HG03521 (cell line): Measurements from ENCODE around the gene TTLL11.

Source experiments
- ATAC-seq: cut with Tn5 transposase; IDR thresholded peaks from one replicate; pipeline ENCODE4 v1.9.1; 2021; ENCODE audit warnings: mild to moderate bottlenecking, moderate library complexity; ENCODE audit not compliant: unreplicated experiment

TTLL11 gene

DNA sequence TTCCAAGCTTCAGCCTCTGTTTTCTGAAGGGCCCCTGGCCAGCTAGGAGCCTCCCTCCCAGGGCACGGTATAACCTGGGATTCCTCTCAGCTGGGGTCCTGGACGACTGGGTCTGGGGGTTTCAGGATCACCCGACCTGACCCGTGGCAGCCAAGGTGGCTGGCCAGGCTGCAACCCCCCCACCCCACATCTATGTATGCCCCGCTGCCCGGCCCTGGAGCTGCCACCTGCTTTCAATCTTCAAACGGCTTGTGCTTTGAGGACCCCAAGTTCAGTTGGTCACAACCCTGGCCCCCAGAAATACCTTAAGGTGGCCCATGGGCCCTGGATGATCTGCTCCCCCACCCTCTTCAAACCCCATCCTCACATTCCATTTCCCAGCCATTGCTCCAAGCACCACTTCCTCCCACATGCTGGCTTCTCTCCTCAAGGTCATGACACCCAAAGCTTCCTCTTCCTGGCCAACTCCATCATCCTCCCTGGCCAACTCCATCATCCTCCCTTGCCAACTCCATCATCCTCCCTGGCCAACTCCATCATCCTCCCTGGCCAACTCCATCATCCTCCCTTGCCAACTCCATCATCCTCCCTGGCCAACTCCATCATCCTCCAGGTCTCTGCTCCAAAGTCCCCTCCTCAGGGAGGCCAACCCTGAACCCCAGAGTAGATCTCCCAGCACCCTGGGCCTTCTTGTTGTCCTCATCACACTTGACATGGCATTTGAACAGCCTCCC lies 17.2 kb upstream of the TTLL11 start:
- no peak for ATAC-seq

DNA sequence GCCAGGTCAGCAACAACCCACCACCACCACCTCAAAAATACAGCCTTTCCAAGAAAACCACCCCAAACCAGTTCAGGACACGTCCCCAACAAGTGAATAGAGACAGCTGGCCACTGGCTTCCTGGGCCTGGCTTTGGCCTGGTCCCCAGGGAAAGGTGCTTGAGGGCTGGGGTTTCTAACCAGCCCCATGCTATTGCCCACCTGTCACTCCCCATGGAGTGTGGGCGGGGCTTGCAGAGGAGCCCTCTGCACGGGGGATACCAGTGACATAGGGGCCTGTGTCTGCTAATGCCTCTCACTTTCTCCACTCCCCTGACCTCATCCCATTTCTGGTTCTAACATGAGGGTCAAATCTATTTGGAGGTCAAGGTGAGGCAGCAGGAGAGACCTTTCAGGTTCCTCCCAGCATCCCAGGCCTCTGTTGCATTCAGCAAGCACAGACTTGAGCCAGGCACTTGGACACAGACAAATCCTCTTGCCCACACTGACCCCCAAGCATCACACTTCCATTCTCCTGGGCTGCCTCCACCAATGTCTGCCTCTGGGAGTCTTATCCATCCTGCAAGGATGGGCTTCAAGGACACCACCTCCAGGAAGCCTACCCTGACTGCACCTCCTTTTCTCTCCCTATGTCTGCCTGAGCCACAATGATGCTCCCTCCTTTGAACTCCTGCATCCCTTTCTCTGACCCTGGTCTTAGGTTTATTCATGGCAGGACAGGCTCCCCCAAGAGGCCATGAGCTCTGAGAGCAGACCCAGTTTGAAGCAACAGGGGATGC lies 16.1 kb upstream of the TTLL11 start:
- ATAC-seq, result no peak

DNA sequence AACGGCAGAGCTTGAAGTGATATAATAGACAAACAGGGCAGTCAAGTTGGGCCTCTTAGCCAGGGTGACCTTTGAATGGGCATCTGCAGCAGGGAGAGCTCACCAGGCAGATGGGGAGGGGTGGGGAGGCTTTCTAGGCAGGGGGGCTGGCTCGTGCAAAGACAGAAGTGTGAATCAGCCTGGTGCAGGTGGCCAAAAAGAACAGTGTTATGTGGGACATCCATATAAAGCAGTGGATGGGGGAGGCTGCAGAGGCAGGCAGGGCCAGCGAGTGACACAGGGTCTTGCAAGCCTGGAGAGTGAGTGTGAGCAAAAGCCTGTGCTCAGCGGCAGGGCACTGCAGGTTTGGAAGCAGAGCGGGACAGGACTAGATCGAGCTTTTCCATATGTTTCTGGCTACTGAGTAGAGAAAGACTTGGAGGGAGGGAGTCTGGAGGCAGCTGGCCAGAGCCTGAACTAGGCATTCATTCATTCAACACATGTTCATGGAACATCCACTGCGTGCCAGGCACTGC lies 14.2 kb upstream of the TTLL11 start:
- no peak for ATAC-seq

DNA sequence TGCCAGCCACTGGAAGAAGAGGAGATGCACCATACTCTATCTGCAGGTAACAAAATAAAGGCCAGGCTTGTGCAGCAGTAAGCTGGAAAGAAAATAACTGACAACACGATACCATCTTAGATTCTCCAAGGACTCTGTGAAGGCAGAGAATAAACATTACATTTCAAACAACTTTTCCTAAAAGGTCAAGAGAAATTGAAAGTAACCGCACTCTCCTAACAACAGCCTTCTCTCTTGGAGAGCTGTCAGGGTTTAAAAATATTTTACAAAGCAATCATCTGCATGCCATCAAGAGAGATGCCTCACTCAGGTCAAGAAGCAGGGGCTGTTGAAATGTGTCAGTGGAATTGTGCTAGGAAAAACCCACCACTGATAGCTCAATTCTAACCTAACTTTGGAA lies 13.5 kb upstream of the TTLL11 start:
- no peak for ATAC-seq

DNA sequence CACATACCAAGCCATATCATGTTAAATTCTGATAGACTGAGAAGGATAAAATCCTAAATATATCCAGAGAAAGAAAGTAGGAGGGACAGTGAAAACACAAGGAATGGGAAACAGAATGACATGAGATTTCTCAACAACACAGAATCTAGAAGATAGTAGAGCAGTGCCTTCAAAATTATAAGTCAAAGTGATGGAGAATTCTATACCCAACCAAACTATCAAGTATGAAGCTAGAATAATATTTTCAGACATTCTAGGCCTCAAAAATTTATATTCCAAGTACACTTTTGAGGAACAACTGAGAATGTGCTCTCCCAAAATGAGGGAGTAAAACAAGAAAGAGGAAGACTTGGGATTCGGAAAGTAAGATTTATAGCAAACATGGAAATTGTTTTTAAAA lies 10.9 kb upstream of the TTLL11 start:
- no peak for ATAC-seq

DNA sequence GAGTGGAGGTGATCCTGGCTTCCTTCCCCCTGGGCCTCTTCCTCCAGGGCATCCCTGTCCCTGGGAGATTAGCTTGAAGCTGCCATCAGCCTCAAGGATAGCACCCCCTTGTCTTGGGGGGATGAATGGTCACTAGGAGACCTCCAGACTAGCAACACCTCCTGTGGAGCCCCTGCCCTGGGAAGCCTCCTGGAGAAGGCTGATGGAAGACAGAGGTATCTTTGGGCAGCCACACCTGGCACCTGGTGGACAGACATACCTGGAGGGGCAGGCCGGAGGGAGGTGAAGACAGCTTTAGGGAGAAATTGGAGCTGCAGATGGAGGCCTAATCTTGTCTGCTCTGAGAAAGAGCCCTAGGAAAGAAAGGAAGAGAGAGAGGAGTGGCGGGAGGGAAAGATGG lies 9.0 kb upstream of the TTLL11 start:
- ATAC-seq, result no peak

DNA sequence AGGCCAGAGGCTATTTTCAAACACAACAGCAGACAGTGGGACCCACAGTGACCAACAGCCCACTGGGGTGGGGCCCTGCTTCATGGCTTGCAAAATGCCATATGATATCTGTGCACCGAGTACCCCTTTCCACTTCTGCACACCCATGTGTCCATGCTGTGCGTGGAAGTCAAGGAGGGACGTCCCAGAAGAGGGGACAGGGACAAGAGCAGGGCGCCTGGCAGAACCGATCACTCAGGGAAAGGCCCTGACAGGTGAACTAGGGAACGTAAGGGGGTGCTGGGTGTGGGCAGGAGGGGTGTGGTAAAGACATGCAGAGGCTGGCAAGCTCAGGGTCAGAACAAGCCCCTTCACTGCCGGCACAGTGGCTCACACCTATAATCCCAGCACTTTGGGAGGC lies 7.6 kb upstream of the TTLL11 start:
- ATAC-seq, result no peak

DNA sequence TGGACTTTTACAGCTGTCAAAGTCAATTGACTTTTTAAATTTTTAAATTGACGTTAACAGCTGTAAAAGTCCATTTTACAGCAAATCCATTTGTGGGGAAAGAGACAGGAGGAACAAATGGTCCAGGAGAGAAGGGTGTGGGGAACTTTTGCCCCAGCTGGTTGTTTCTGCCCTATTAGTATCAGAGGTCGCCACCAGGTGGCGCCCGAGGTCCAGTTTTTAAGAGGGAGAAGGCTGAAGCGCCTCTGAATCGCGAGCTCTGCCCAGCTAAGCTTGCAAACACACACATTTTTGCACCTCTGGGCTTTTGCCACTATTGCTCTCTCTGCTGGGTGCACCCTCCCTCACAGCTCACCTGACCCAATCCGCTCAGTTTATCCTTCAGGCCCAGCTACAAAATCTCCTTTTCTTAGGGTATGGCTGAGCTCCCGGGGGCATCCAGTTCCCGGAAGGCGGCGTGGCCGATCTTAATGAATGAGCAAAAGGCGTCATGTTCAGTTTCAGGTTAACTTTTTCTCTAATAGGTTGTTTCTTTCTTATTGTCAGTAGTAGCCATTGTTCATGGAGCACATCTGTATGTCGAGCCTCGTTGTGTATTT lies 6.3 kb upstream of the TTLL11 start:
- peak; percentile 67 for ATAC-seq

DNA sequence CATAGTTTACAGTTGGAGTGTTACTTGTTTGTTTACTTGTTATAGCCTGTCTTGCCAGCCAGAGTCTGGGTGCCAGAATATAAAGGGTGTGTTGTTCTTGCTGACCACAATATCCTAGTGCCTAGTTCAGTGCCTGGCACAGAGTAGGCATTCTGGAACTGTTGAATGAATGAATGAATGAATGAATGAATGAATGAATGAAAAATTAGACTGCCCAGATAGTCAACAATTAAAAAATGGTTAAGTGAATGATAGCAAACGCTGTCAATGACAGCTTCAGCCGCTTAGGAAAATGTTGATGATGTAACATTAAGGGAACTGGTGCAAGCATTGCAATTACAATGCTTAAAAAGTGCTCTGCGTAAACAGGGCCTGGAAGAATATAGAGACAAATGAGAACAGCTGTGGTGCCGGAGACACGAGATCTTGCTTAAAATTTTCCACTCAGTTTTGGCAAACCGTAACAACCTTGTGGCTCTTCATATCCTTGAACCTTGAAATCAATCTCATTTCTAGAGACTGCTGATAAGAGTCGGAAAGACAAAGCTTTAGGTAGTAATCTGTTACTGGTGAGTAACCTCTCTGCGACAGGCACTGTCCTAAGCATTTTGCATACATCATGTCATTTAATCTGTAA lies 4.7 kb upstream of the TTLL11 start:
- ATAC-seq, result no peak

DNA sequence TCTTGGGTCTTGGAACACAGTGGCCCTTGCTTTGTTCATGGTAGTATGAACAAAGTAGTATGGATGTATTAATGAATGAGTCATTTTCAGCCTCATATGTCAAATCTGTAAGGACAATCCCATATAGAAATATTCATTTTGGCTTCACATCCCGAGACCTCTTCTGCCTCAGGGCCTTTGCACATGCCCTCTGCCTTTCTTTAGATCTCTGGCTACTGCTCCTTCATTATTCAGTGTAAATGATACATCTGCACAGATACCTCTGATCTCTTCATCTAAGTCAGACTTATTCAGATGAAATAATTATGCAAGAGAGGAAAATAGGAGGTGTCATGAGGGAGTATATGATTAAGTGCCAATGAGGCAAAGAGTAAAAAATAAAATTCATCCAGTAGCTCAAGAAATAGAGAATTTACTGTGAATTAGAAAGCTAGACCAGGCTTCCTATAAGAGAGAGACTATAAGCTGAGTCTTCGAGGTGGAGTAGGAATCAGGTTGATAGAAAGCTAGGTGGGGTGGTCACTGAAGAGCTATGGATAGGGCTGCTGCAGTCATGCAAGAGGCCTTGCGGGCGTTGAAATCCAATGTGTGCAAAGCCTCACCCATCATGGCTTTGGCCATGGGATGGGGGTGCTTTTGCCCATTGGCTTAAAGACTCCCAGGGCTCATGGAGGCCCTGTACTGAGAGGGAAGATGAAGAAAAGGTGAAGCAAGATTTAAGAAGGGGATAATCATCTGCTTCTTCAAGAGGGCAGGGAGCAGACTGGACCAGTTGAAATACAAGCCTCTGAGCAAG lies 3.7 kb upstream of the TTLL11 start:
- ATAC-seq, result no peak

DNA sequence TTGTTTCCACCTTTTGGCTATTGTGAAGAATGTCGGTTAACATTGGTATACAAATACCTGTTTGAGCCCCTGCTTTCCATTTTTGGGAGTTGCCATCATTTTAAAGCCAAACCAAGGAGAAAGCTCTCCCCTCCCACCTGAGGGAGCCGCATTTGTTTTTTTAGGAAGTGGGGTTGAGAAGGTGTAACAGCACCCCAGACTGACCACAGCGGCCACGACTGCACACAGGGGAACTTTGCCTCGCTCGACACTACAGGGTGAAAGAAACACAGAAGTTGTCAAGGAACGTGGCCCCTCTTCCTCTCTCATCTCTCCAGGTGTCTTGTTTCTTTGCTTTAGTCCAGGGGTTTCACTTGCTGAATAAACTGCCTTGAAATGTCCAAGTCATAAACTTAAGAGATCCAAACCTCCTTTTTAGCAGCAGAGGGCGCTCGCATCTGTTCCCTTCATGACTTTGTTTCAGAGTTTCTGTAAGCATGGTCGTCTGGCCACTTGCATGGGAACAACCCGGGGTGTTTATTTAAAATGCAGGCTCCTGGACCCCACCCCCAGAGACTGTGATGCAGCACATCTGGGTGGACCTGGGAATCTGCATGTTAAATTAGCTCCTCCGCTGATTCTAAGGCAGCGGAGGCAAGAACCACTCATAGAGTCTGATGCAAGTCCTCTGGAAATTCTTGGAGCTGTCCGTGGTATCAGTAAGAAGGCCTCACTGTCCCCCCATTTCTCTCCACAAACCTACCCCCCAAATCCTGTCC lies 2.1 kb upstream of the TTLL11 start:
- ATAC-seq, result no peak

DNA sequence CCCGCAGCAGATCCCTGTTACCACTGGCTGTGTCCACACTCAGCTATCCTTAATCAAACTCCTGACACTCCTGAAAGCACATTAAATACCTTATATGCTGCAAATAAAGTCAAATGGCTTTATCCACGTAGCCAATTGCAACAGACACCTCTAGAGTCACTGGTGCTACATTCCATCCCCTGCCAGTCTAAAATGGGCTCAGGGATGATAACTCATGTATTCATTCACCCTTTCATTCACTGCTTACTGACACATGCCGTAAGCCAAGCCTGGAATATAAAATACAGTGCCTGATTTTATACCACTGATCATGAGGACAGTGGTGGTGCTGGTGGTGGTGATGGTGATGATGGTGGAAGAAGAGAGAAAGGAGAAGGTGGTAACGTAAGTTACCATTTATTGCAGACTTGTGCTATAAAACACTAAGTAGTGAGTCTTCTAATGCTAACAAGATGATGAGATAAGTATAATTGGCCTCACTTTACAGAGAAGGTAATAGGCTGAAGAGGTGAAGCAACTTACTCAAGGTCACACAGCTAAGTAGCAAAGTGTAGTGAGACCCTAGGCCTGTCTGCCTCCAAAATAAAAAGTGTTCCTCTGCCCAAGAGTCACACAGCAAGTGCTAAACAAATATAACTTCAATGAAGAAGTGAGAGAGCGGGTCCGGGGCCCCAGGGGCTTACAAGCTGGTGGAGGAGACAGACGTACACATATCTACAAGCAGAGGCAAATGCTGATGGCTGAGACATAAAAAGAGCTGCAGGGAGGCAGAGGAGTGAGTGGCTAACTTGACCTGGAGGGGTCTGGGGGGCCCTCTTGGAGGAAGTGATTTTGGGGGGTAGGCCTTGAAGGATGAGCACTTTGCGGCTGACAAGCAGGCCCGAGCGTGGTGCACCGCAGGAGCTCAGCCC lies 1.2 kb downstream of the TTLL11 start:
- no peak for ATAC-seq

DNA sequence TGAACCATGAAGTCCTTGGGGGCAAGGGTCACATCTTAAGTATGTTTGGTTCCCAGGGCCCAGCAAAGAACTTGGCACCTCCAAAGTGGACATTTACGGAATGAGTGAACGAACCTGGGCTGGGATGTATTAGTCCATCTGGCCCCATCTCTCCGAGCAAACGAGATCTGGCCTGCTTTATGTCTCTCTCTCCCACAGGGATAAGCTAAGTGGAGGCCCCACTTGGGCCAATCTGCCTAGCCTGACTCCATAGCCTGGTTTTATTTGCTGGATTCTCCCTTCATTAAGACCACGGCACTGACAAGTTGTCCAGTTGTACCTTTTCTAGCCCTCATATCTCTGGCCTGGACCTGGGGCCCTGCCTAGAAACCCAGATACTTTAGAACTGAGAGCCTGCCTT lies 2.1 kb downstream of the TTLL11 start:
- no peak for ATAC-seq

DNA sequence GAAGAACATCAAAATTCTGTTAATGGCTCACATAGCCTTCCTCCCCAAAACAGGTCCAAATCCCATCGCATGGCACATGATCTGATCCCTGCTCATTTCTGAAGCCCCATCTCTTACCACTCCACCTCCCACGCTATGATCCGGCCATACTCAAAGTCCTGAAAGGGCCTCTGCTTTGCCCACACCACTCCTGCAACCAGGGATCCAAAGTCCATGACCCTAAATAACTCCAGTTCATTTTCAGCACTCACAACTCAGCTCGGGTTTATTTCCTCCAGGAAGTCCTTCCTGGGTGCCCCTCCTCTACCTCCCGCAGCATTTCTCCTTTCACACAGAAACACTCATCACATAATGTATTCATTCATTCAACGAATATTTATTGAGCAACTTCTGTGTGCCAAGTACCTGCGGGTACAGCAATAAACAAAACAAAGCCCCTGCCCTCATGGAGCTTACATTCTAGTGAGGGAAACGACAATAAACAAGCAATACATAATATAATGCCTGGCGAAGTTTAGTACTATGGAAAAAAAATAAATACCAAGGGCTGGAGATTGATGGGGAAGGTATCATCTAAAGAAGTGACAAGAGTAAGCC lies 2.7 kb downstream of the TTLL11 start:
- ATAC-seq, result no peak

DNA sequence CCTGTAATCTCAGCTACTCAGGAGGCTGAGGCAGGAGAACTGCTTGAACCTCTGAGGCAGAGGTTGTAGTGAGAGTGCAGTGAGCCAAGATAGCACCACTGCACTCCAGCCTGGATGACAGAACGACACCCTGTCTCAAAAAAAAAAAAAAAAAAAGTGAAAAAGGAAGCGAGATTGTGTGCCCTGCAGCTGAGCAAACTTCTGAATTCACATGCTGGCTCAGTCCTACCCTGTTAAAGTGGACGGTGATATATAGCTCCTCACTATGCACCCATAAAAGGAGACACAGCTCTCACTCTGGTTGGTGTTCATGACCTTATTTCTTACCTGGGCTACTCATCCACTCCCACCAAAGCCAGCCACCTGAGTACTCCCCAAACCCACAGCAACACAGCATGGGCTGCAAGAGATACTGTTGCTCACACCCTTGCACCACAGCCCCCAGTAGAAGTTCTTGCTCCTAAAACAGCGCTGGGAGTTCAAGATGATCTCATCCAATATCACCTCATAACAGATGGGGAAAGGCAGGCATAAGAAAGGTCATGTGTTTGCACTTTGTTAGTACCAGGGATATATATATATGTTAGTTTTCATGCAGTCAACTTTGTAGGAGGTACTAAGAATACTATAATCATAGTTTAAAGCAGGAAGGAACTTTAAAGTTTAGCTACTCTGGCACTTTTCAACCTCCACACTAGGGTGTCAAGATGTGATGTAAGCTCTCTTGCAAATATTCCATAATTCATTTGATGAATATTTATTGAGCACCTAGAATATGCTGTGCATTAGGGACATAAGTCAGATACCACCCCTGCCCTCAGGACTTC lies 4.0 kb downstream of the TTLL11 start:
- ATAC-seq, result no peak

DNA sequence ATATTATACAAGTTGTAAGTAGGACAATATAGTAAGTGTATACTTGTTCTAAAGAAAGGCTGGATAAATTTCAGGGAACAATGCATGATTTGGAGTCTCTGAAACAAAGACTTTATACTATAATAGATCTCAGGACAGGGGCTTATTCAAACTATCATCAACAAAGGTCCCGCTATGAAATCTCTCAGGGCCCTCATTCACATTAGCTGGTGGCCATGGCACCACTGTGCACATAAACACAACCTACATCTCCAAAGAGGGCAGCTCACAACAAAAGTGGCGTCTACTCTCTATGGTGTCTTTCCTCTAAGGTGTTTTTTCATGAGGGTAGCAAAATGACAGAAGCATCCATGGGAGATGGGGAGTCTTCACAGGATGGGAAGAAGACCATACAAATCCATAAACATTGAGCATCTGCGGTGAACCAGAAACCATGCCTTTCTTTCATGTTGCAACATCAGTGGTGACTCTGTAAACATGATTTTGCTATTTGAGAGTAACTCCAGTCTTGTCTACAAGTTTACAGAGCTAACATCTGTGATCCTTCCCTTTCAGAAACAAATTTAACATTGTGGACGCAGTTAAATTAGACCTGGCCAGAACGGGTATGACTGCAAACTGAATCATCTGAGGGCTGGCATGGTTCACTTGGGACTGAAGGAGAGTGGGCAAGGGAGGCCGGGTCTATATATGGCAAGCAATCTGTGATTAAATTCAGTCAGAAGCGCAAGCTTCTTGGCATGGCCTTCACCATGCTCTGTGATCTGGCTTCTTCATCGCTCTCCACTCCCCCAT lies 5.5 kb downstream of the TTLL11 start:
- ATAC-seq, result no peak

DNA sequence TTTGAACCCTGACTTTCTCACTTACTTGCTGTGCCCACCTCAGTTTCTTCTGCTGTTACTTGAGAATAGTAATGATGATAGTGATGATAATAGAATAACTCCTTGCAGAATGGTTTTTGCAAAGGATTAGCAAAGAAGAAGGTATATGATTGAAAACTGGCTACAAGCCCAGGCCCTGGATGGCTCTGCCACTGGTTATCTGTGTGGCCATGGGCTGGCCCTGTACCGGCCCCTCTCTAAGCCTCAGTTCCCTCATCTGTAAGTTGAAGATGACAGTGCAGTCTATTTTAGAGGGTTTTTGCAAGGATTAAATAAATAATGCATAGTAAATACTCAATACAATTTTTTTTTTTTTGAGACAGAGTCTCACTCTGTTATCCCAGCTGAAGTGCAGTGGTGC lies 6.2 kb downstream of the TTLL11 start:
- ATAC-seq, result no peak
